ENCODE measurements around the gene PXMP2.

GRCh38 chr12:132729541-132730320 is 42.3 kb downstream of the PXMP2 start:
- TF ChIP-seq CTCF (IDR thresholded peaks at IDR 0.05) (no peak), POLR2A (IDR thresholded peaks at IDR 0.05) (no peak)

All from heart left ventricle (tissue), 13 donors.